ENCODE measurements around the gene RASL11B. TPM values are rescaled to one million over a fixed set of nuclear protein-coding genes. Genes with fewer than 3 reads are reported as not detected.

Gene RASL11B
- total RNA-seq, 1 donor from 2014 or later: 0.50 TPM

DNA sequence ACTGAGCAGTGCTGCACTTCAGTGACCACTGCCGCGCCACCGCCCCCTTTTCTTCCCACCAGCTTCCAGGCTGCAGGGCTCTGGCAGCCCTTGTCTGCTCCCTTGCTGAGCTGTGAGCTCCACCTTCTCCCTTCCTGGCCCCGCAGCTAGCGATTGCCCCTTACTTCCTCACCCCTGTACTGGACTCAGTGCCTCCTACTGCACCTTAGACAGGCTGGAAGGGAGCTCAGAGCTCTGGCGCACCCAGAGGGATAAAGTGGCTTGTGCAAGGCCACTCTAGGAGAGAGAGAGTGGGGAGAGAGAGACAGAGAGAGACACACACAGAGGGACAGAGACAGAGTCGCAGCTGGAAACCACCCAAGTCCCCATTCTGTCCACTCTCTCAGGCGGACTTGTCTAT lies 6.0 kb downstream of the RASL11B start:
- Mint-ChIP-seq H3K27me3 (ENCODE audit: low read depth) (no peaks in the 10 kb centered on the region), H3K4me1 (ENCODE audit: low read depth) (no peaks in the 10 kb centered on the region), H3K9me3 (no peaks in the 10 kb centered on the region), H3K4me3 (ENCODE audit: low read depth) (no peak overlapping the region), H3K27ac (no peak overlapping the region), H3K36me3 (ENCODE audit: low read depth) (no peaks in the 10 kb centered on the region)
- intact Hi-C loops (cut with micrococcal nuclease): no loop called here
- DNase-seq (ENCODE audit: low spot score): no peak

DNA sequence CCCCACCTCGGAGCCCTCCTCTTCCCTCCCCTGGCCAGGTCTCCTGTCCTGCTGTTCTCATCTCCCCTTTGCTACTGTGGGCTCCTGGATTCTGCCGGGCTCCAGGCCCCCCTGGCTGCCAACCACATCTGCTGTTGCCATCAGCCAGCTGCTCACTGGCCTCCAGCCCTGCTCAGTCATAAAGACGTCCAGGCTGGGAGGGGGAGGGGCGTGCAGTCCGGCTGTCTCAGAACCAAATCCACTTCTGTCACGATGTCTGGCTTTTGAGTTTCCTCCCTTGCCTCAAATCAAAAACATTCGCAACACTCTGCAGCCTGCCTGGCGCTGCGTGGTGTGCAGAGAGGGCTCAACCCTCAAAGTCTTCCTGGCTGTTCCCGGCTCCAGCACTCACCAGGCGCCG lies 7.1 kb downstream of the RASL11B start:
- H3K27me3 Mint-ChIP-seq (ENCODE audit: low read depth): no peaks in the 10 kb centered on the region
- intact Hi-C loops (cut with micrococcal nuclease): no loop called here
- no peak for DNase-seq (ENCODE audit: low spot score)
- H3K27ac Mint-ChIP-seq: no peak overlapping the region
- H3K4me3 Mint-ChIP-seq (ENCODE audit: low read depth): no peak overlapping the region
- no peaks in the 10 kb centered on the region for H3K9me3 Mint-ChIP-seq
- H3K4me1 Mint-ChIP-seq (ENCODE audit: low read depth): no peaks in the 10 kb centered on the region
- no peaks in the 10 kb centered on the region for H3K36me3 Mint-ChIP-seq (ENCODE audit: low read depth)

- no peak overlapping the region for H3K27ac Mint-ChIP-seq
- no peaks in the 10 kb centered on the region for H3K27me3 Mint-ChIP-seq (ENCODE audit: low read depth)
- intact Hi-C loops (cut with micrococcal nuclease): no loop called here
- no peak for DNase-seq (ENCODE audit: low spot score)
- no peaks in the 10 kb centered on the region for H3K4me1 Mint-ChIP-seq (ENCODE audit: low read depth)
- no peak overlapping the region for H3K4me3 Mint-ChIP-seq (ENCODE audit: low read depth)
- H3K9me3 Mint-ChIP-seq: no peaks in the 10 kb centered on the region
- H3K36me3 Mint-ChIP-seq (ENCODE audit: low read depth): no peaks in the 10 kb centered on the region
Measured at GRCh38 chr4:52869656-52870055, 7.5 kb downstream of the RASL11B start.

DNA sequence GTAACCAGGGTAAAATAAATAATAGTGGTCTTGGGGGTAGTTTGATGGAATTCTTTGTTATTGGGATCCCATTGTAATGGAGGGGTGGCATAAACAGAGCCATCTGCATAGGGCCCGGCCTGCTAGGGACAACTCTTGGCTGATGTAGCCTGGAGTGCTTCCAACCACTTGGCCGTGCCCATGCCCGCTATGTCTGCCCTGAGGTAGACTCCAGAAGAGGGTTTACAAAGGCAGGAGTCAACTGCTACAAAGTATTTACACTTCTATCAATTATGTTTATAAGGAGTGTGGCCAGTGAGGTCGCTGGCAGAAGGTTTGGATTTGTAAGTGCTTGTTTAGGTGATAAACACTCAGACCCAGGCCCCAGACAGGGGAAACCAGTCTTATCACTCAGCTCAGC lies 8.1 kb downstream of the RASL11B start:
- Mint-ChIP-seq H3K9me3 (no peaks in the 10 kb centered on the region), H3K27ac (no peak overlapping the region), H3K4me1 (ENCODE audit: low read depth) (no peaks in the 10 kb centered on the region), H3K27me3 (ENCODE audit: low read depth) (no peaks in the 10 kb centered on the region), H3K4me3 (ENCODE audit: low read depth) (no peak overlapping the region), H3K36me3 (ENCODE audit: low read depth) (no peaks in the 10 kb centered on the region)
- DNase-seq (ENCODE audit: low spot score): no peak
- intact Hi-C loops (cut with micrococcal nuclease): no loop called here

DNA sequence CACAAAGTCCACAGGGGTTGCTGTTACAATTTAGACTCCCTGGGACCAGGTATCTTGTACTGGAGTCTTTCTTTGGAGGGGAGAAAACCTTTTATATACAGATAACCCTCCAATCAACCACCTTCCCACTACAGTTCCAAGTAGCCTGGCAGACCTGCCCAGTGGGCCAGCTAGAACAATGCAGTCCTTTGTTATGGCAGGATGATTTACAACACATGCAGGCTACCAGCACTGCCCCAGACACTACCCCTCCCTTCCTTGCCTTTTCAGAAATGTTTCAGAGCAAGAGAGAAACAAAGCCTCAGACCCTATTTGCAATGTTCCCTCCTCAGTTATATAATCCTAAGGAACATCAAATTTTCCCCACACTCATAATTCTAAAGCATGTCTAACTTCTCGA lies 11.1 kb downstream of the RASL11B start:
- H3K27ac Mint-ChIP-seq: no peak overlapping the region
- intact Hi-C loops (cut with micrococcal nuclease): no loop called here
- peaks cover 5% of the 10 kb centered on the region for H3K4me1 Mint-ChIP-seq (ENCODE audit: low read depth)
- no peaks in the 10 kb centered on the region for H3K27me3 Mint-ChIP-seq (ENCODE audit: low read depth)
- H3K4me3 Mint-ChIP-seq (ENCODE audit: low read depth): no peak overlapping the region
- H3K36me3 Mint-ChIP-seq (ENCODE audit: low read depth): no peaks in the 10 kb centered on the region
- H3K9me3 Mint-ChIP-seq: no peaks in the 10 kb centered on the region
- no peak for DNase-seq (ENCODE audit: low spot score)

DNA sequence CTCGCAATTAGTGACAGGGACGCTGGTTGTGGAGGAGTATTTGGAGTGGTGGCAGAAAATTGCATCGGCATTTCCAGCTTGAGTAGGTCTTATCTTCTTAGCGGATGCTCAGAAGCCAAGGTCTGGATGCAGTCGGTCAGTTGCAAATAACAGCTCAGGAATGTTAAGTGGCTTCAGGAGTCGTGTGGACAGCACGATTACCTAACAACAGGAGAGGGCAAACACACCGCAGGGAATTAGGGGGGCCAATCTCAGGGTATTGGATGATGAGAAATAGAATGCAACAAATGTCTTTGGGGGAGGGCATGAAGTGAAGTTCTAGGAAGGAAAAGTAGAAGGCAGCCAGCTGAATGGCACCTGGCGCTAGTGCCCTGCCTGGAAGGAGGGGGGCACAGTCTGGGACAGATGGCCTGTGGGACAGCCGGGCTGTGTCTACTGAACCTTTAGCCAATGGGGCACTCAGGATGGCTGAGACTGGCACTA lies 11.8 kb downstream of the RASL11B start:
- H3K27ac Mint-ChIP-seq: no peak overlapping the region
- no peaks in the 10 kb centered on the region for H3K9me3 Mint-ChIP-seq
- no peaks in the 10 kb centered on the region for H3K36me3 Mint-ChIP-seq (ENCODE audit: low read depth)
- intact Hi-C loops (cut with micrococcal nuclease): no loop called here
- peaks cover 5% of the 10 kb centered on the region for H3K4me1 Mint-ChIP-seq (ENCODE audit: low read depth)
- H3K27me3 Mint-ChIP-seq (ENCODE audit: low read depth): no peaks in the 10 kb centered on the region
- DNase-seq (ENCODE audit: low spot score): no peak
- no peak overlapping the region for H3K4me3 Mint-ChIP-seq (ENCODE audit: low read depth)

DNA sequence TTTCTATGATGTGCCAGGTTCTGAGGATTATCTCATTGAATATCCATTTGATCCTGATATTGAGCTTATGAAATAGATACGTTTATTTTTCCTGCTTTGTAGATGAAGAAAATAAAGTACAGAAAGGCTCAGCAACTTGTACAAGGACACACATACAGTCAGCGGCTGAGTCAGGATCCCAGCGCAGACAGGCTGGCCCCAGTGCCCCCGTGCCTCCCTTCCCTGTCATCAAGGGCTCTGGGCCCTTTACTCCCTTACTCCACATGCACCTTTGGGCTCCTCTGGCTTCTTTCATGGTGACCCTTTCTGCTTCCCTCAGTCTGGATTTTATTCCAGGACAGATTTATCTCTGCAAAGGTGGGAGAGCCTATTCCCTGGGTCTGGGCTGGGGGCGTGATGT lies 12.8 kb downstream of the RASL11B start:
- Mint-ChIP-seq H3K4me3 (ENCODE audit: low read depth) (no peak overlapping the region), H3K36me3 (ENCODE audit: low read depth) (no peaks in the 10 kb centered on the region), H3K27me3 (ENCODE audit: low read depth) (no peaks in the 10 kb centered on the region), H3K9me3 (no peaks in the 10 kb centered on the region), H3K4me1 (ENCODE audit: low read depth) (peaks cover 5% of the 10 kb centered on the region), H3K27ac (no peak overlapping the region)
- intact Hi-C loops (cut with micrococcal nuclease): no loop called here
- DNase-seq (ENCODE audit: low spot score): no peak

DNA sequence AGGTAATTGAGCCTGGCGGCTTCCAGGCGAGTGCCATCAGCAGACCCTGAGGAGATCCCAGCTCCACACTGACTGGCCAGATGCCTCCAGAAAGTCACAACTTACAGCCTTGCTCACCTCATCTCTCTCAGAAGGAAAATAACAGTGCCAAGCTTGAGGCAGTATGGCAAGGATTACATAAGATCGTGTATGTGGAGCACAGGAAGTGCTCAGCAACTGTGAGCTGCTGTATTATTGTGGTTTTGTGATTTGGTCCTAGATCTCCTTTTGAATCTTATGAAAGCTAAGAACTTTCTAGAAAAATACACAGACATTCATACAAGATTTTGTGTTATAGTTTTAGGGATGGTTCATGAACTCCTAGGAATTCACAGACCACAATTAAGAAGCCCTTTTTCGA lies 14.0 kb downstream of the RASL11B start:
- Mint-ChIP-seq H3K9me3 (no peaks in the 10 kb centered on the region), H3K27ac (no peak overlapping the region), H3K4me1 (ENCODE audit: low read depth) (peaks cover 5% of the 10 kb centered on the region), H3K4me3 (ENCODE audit: low read depth) (no peak overlapping the region), H3K36me3 (ENCODE audit: low read depth) (no peaks in the 10 kb centered on the region), H3K27me3 (ENCODE audit: low read depth) (no peaks in the 10 kb centered on the region)
- intact Hi-C loops (cut with micrococcal nuclease): no loop called here
- no peak for DNase-seq (ENCODE audit: low spot score)

- intact Hi-C loops (cut with micrococcal nuclease): no loop called here
- no peaks in the 10 kb centered on the region for H3K27me3 Mint-ChIP-seq (ENCODE audit: low read depth)
- no peaks in the 10 kb centered on the region for H3K36me3 Mint-ChIP-seq (ENCODE audit: low read depth)
- no peak overlapping the region for H3K27ac Mint-ChIP-seq
- H3K9me3 Mint-ChIP-seq: no peaks in the 10 kb centered on the region
- no peak for DNase-seq (ENCODE audit: low spot score)
- peaks cover 5% of the 10 kb centered on the region for H3K4me1 Mint-ChIP-seq (ENCODE audit: low read depth)
- H3K4me3 Mint-ChIP-seq (ENCODE audit: low read depth): no peak overlapping the region
Measured at GRCh38 chr4:52877036-52877435, 14.9 kb downstream of the RASL11B start.

DNA sequence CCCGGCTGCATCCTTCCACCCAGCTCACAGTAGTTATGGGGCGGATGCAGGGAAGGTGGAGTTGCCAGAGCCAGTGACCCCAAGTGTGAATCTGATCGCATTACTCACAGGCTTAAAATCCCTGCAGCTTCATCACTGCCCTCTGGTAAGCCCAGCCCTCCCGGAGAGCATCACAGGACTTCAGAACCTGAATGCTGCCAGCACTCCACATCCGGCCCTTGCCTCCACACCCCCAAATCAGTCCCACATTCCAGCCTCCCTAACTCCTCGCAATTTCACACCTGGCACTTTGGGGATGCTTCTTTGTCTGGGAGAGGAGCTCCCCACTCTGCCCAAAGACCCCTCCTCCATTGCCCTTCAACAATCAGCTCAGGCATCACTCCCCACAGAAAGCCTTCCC lies 15.6 kb downstream of the RASL11B start:
- Mint-ChIP-seq H3K36me3 (ENCODE audit: low read depth) (no peaks in the 10 kb centered on the region), H3K4me1 (ENCODE audit: low read depth) (peaks cover 5% of the 10 kb centered on the region), H3K27me3 (ENCODE audit: low read depth) (no peaks in the 10 kb centered on the region), H3K27ac (no peak overlapping the region), H3K9me3 (no peaks in the 10 kb centered on the region), H3K4me3 (ENCODE audit: low read depth) (no peak overlapping the region)
- intact Hi-C loops (cut with micrococcal nuclease): no loop called here
- no peak for DNase-seq (ENCODE audit: low spot score)

GRCh38 chr4:52879471-52879870 lies 17.4 kb downstream of the RASL11B start:
- Mint-ChIP-seq H3K27ac (no peak overlapping the region), H3K4me1 (ENCODE audit: low read depth) (peaks cover 5% of the 10 kb centered on the region), H3K9me3 (no peaks in the 10 kb centered on the region), H3K27me3 (ENCODE audit: low read depth) (no peaks in the 10 kb centered on the region), H3K36me3 (ENCODE audit: low read depth) (no peaks in the 10 kb centered on the region), H3K4me3 (ENCODE audit: low read depth) (no peak overlapping the region)
- no peak for DNase-seq (ENCODE audit: low spot score)
- intact Hi-C loops (cut with micrococcal nuclease): no loop called here

- peaks cover 7% of the 10 kb centered on the region for H3K36me3 Mint-ChIP-seq (ENCODE audit: low read depth)
- H3K27ac Mint-ChIP-seq: no peak overlapping the region
- DNase-seq (ENCODE audit: low spot score): no peak
- no peak overlapping the region for H3K4me3 Mint-ChIP-seq (ENCODE audit: low read depth)
- intact Hi-C loops (cut with micrococcal nuclease): no loop called here
- peaks cover 3% of the 10 kb centered on the region for H3K4me1 Mint-ChIP-seq (ENCODE audit: low read depth)
- peaks cover under 1% of the 10 kb centered on the region for H3K9me3 Mint-ChIP-seq
- no peaks in the 10 kb centered on the region for H3K27me3 Mint-ChIP-seq (ENCODE audit: low read depth)
Measured at GRCh38 chr4:52880994-52881393, 18.9 kb downstream of the RASL11B start.

GRCh38 chr4:52883183-52883621 lies 21.1 kb downstream of the RASL11B start:
- Mint-ChIP-seq H3K9me3 (peaks cover 10% of the 10 kb centered on the region), H3K4me3 (ENCODE audit: low read depth) (no peak overlapping the region), H3K27me3 (ENCODE audit: low read depth) (no peaks in the 10 kb centered on the region), H3K27ac (no peak overlapping the region), H3K36me3 (ENCODE audit: low read depth) (peaks cover 11% of the 10 kb centered on the region), H3K4me1 (ENCODE audit: low read depth) (no peaks in the 10 kb centered on the region)
- DNase-seq (ENCODE audit: low spot score): no peak
- intact Hi-C loops (cut with micrococcal nuclease): no loop called here
